ENCODE data around the gene MAP3K6. TPM values are rescaled to one million over a fixed set of nuclear protein-coding genes. Genes with fewer than 3 reads are reported as not detected.

MAP3K6 gene
- total and polyA plus RNA-seq, 11 donors = 21.1 to 77.0 (median 47.5) TPM

DNA sequence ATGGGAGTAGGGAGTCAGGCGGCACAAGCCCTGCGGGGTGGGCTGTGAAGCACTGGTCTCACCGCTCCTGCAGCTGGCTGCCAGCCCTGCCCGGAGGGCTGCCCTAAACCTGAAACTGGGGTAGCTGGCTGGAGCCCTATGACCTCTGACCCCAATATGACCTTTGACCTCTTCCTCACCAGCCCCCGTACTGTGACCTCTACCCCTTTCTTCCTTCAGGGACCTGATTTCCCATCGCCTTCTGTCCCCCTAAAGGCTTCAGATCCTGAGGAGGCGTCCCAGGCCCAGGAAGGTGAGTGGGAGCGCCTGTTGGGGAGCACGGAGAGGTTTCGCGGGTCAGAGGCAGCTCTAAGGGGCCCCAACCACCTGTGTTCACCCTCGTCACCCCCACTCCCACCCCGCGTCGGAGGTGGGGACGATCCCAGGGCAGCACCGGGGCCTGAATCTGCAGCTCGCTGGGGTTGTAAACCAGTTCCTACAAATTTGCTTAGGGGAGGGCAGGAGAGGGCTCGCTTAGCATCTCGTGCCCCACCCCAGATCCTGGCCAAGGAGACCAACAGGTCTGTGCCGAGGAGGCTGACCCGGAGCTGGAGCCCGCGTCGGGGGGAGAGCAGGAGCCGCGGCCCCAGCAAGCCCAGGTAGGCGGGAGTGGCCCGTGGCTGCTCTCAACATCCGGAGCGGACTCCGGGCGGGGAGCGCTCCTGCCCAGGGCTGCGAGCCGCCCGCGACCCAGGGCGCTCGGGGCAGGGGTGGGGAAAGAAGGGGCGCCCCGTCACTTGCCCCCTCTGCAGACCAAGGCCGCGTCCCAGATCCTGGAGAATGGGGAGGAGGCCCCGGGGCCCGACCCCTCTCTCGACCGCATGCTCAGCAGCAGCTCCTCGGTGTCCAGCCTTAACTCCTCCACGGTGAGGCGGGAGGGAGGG is 17.6 kb downstream of the MAP3K6 start:
- peak in 1 of 5 donors; percentile 33 for DNase-seq
- peak in 3 of 4 donors; percentile 26 to 29 (median 29) for ATAC-seq
- Histone ChIP-seq H3K9me3 (no peaks in the 10 kb centered on the region), H3K27ac (no peak overlapping the region), H3K36me3 (peaks cover 0 to 13% (median 10%) of the 10 kb centered on the region in 9 donors), H3K4me3 (peak overlapping the region; percentile 24 to 61 (median 48)), H3K4me1 (peaks cover 0 to 31% (median 22%) of the 10 kb centered on the region in 12 donors), H3K27me3 (no peaks in the 10 kb centered on the region)
- intact Hi-C loops (cut with DNase I) = loop anchor here in 1 of 10 donors (2.0 kb wide), 1 partner anchor 26 kb away; the partner anchor contains the start of gene TMEM222
- WGBS, 4 donors = 25 to 47% (median 31%) methylated on average over 23 to 51 of the region's 51 CpGs
- TF ChIP-seq POLR2A (IDR thresholded peaks at IDR 0.05) = no peak
- TF ChIP-seq CTCF (IDR thresholded peaks at IDR 0.05) = no peak

GRCh38 chr1:27346991-27347624 is 19.7 kb downstream of the MAP3K6 start:
- Histone ChIP-seq H3K4me3 (no peak overlapping the region), H3K4me1 (peaks cover 0 to 49% (median 25%) of the 10 kb centered on the region in 12 donors), H3K27me3 (no peaks in the 10 kb centered on the region), H3K27ac (no peak overlapping the region), H3K36me3 (no peaks in the 10 kb centered on the region), H3K9me3 (no peaks in the 10 kb centered on the region)
- intact Hi-C loops (cut with DNase I) = no loop called here
- no peak for DNase-seq
- no peak for ATAC-seq
- WGBS, 4 donors = 83 to 90% (median 87%) methylated on average over 6 to 14 of the region's 14 CpGs
- TF ChIP-seq CTCF (IDR thresholded peaks at IDR 0.05) (no peak), POLR2A (IDR thresholded peaks at IDR 0.05) (no peak)

- 93 to 96% (median 94%) methylated on average over 8 of the region's 8 CpGs for WGBS, 4 donors
- Histone ChIP-seq H3K27me3 (no peaks in the 10 kb centered on the region), H3K9me3 (no peaks in the 10 kb centered on the region), H3K36me3 (no peaks in the 10 kb centered on the region), H3K4me1 (peaks cover 0 to 54% (median 25%) of the 10 kb centered on the region in 12 donors), H3K27ac (no peak overlapping the region), H3K4me3 (no peak overlapping the region)
- ATAC-seq (no peak), DNase-seq (no peak)
- TF ChIP-seq CTCF (IDR thresholded peaks at IDR 0.05) (no peak), POLR2A (IDR thresholded peaks at IDR 0.05) (no peak)
- intact Hi-C loops (cut with DNase I) = no loop called here
These were observed 20.4 kb downstream of the MAP3K6 start for GRCh38 chr1:27346357-27346756.

DNA sequence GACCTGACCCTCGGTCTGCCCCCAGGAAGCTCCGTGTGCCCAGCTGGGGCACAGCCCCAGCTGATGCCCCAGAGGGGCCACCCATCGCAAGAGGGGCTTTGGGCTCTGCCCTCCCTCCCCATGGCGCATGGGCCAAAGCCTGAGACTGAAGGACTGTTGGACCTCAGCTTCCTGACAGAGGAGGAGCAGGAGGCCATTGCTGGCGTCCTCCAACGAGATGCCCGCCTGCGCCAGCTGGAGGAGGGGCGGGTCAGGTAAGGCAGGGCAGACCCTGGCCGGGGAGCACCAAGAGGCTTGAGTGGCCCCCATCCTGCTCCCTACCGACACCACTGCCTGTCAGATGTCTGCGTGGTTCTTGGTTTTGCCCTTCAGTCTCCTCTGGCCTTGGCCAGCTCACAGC is 21.5 kb downstream of the MAP3K6 start:
- ATAC-seq (no peak), DNase-seq (no peak)
- Histone ChIP-seq H3K27me3 (no peaks in the 10 kb centered on the region), H3K4me1 (peaks cover 0 to 48% (median 14%) of the 10 kb centered on the region in 12 donors), H3K9me3 (no peaks in the 10 kb centered on the region), H3K4me3 (no peak overlapping the region), H3K27ac (no peak overlapping the region), H3K36me3 (no peaks in the 10 kb centered on the region)
- WGBS, 4 donors = 90 to 93% (median 92%) methylated on average over 12 of the region's 12 CpGs
- intact Hi-C loops (cut with DNase I) = no loop called here
- TF ChIP-seq CTCF (IDR thresholded peaks at IDR 0.05) (no peak), POLR2A (IDR thresholded peaks at IDR 0.05) (no peak)
